Thyroid gland (tissue), 4 donors: ENCODE data around the gene CEP120. TPM values are rescaled to one million over a fixed set of nuclear protein-coding genes. Genes with fewer than 3 reads are reported as not detected.

ENCODE experiments used
- DNase-seq, 2 donors: peaks; one replicate each; pipeline ENCODE4 v3.0.0-alpha.2; 2019
- H3K27ac ChIP-seq, 3 donors: fragments of 200-600 bp; sonication (generic); 1 replicate in 2 of 3; 2 replicates in 1 of 3; pipeline ENCODE4 v1.5.1; 2016 to 2019; ENCODE audit warnings: mild to moderate bottlenecking in 1 of 3, moderate library complexity in 1 of 3
- H3K27me3 ChIP-seq: fragments of 200-600 bp; sonication (generic); one replicate; pipeline ENCODE4 v1.5.1; 2019
- H3K36me3 ChIP-seq, 2 donors: fragments of 200-600 bp; sonication (generic); one replicate each; pipeline ENCODE4 v1.5.1; 2016 to 2019
- H3K4me1 ChIP-seq, 2 donors: fragments of 200-600 bp; sonication (generic); one replicate each; pipeline ENCODE4 v1.5.1; 2017 to 2019
- H3K4me3 ChIP-seq, 3 donors: fragments of 200-600 bp; sonication (generic); replicated peaks in 1 of 3; 1 replicate in 2 of 3; 2 replicates in 1 of 3; pipeline ENCODE4 v1.5.1; 2016; ENCODE audit warnings: mild to moderate bottlenecking in 1 of 3
- H3K9me3 ChIP-seq: fragments of 200-600 bp; sonication (generic); one replicate; pipeline ENCODE4 v1.5.1; 2017
- CTCF ChIP-seq, 6 experiments: fragments of 200-600 bp in 3 of 6; fragments of 450-650 bp in 3 of 6; sonication (generic) in 3 of 6; IDR thresholded peaks; one replicate each; pipeline ENCODE4 v1.5.1; 2016 to 2019; ENCODE audit warnings: antibody characterized with exemption in 6 of 6, mild to moderate bottlenecking in 2 of 6, inconsistent platforms in 1 of 6, moderate library complexity in 1 of 6
- POLR2A ChIP-seq, 2 donors: fragments of 450-650 bp; IDR thresholded peaks; one replicate each; pipeline ENCODE4 v1.6.1; 2017; ENCODE audit warnings: antibody characterized with exemption in 2 of 2, mild to moderate bottlenecking in 2 of 2, moderate library complexity in 1 of 2
- WGBS, 2 donors: methylation state at CpG; one replicate each; pipeline ENCODE4 v1.1.5; 2017; 5-methylcytosine and 5-hydroxymethylcytosine counted together
- intact Hi-C: fragments of 100-400 bp; cut with DNase I; formaldehyde crosslinking; loops from one replicate; pipeline ENCODE4 v1.15.1; 2023
- total RNA-seq, 4 donors: library from RNA; depleted of rRNA; stranded (reverse); fragments of >200 nt; gene quantifications; one replicate each; pipeline ENCODE4 v1.2.3, GENCODE V29; 2016

Gene CEP120
- total RNA-seq, 4 donors from 2014 or later: 21.7 to 32.0 (median 23.6) TPM

- no peak overlapping the region for H3K27ac ChIP-seq
- no peak for DNase-seq
These were observed 63.6 kb downstream of the CEP120 start for GRCh38 chr5:123359454-123360200.

GRCh38 chr5:123358751-123359150 lies 64.5 kb downstream of the CEP120 start:
- H3K4me3 ChIP-seq: no peak overlapping the region
- H3K9me3 ChIP-seq: no peaks in the 10 kb centered on the region
- intact Hi-C loops: no loop called here
- TF ChIP-seq CTCF (IDR thresholded peaks at IDR 0.05): no peak
- no peak for TF ChIP-seq POLR2A (IDR thresholded peaks at IDR 0.05)
- 85 to 91% methylated on average over 1 of the region's 1 CpG for WGBS, 2 donors
- no peaks in the 10 kb centered on the region for H3K36me3 ChIP-seq
- no peaks in the 10 kb centered on the region for H3K4me1 ChIP-seq
- no peaks in the 10 kb centered on the region for H3K27me3 ChIP-seq
- DNase-seq: no peak
- H3K27ac ChIP-seq: no peak overlapping the region

More at GRCh38 chr5:123359454-123360200, 63.6 kb downstream of the CEP120 start:
- Histone ChIP-seq H3K36me3 (no peaks in the 10 kb centered on the region), H3K9me3 (no peaks in the 10 kb centered on the region), H3K4me1 (no peaks in the 10 kb centered on the region), H3K4me3 (no peak overlapping the region), H3K27me3 (no peaks in the 10 kb centered on the region)
- 71 to 83% methylated on average over 5 of the region's 5 CpGs for WGBS, 2 donors
- intact Hi-C loops: no loop called here
- TF ChIP-seq CTCF (IDR thresholded peaks at IDR 0.05) (no peak), POLR2A (IDR thresholded peaks at IDR 0.05) (no peak)

GRCh38 chr5:123358304-123358703 lies 64.9 kb downstream of the CEP120 start:
- no peak for DNase-seq
- no peak for TF ChIP-seq POLR2A (IDR thresholded peaks at IDR 0.05)
- TF ChIP-seq CTCF (IDR thresholded peaks at IDR 0.05): no peak
- no peaks in the 10 kb centered on the region for H3K4me1 ChIP-seq
- 92 to 93% methylated on average over 1 of the region's 1 CpG for WGBS, 2 donors
- H3K9me3 ChIP-seq: no peaks in the 10 kb centered on the region
- H3K4me3 ChIP-seq: no peak overlapping the region
- H3K27me3 ChIP-seq: no peaks in the 10 kb centered on the region
- no peak overlapping the region for H3K27ac ChIP-seq
- no peaks in the 10 kb centered on the region for H3K36me3 ChIP-seq
- intact Hi-C loops: no loop called here

- no peak overlapping the region for H3K4me3 ChIP-seq
- no peaks in the 10 kb centered on the region for H3K9me3 ChIP-seq
- TF ChIP-seq POLR2A (IDR thresholded peaks at IDR 0.05): no peak
- no peak for TF ChIP-seq CTCF (IDR thresholded peaks at IDR 0.05)
- H3K36me3 ChIP-seq: no peaks in the 10 kb centered on the region
- peaks cover 0 to 2% of the 10 kb centered on the region in 2 donors for H3K4me1 ChIP-seq
- no peak overlapping the region for H3K27ac ChIP-seq
- no peak for DNase-seq
- 94 to 98% methylated on average over 2 of the region's 2 CpGs for whole genome bisulfite sequencing, 2 donors
- H3K27me3 ChIP-seq: no peaks in the 10 kb centered on the region
- intact Hi-C loops: no loop called here
These were observed 71.4 kb downstream of the CEP120 start for GRCh38 chr5:123351820-123352219.

- no peak overlapping the region for H3K4me3 ChIP-seq
- no peaks in the 10 kb centered on the region for H3K27me3 ChIP-seq
- no peaks in the 10 kb centered on the region for H3K36me3 ChIP-seq
- 95 to 100% methylated on average over 1 of the region's 1 CpG for WGBS, 2 donors
- intact Hi-C loops: no loop called here
- H3K27ac ChIP-seq: no peak overlapping the region
- H3K9me3 ChIP-seq: no peaks in the 10 kb centered on the region
- TF ChIP-seq POLR2A (IDR thresholded peaks at IDR 0.05) (no peak), CTCF (IDR thresholded peaks at IDR 0.05) (no peak)
- peaks cover 0 to 8% of the 10 kb centered on the region in 2 donors for H3K4me1 ChIP-seq
- DNase-seq: no peak
These were observed 72.0 kb downstream of the CEP120 start for GRCh38 chr5:123351240-123351639.
